Activated T-helper 2 cell treated with anti-CD3 and anti-CD28 coated beads, Interferon-gamma antibody, Interleukin-2, Interleukin-4, amounts not matched to agents 10 μg/mL and 5 μg/mL and 100 μg/mL, durations not matched to agents 14 hours and 24 hours and 36 hours (primary cell): Measurements from ENCODE around the gene CACNG1. TPM values are rescaled to one million over a fixed set of nuclear protein-coding genes. Genes with fewer than 3 reads are reported as not detected.

Experiments
- DNase-seq: peaks from one replicate; pipeline ENCODE4 v3.0.0; 2021; ENCODE audit warnings: low spot score
- H3K27ac Mint-ChIP-seq: one replicate; pipeline ENCODE4 v1.8.0; 2021; ENCODE audit warnings: mixed read lengths
- H3K27me3 Mint-ChIP-seq: one replicate; pipeline ENCODE4 v1.8.0; 2021; ENCODE audit warnings: low read depth, mixed read lengths
- H3K36me3 Mint-ChIP-seq: one replicate; pipeline ENCODE4 v1.8.0; 2021; ENCODE audit warnings: low read depth, mixed read lengths
- H3K4me1 Mint-ChIP-seq: one replicate; pipeline ENCODE4 v1.8.0; 2021; ENCODE audit warnings: low read depth, mixed read lengths
- H3K4me3 Mint-ChIP-seq: one replicate; pipeline ENCODE4 v1.8.0; 2021; ENCODE audit warnings: low read depth, mild to moderate bottlenecking, moderate library complexity, mixed read lengths
- H3K9me3 Mint-ChIP-seq: one replicate; pipeline ENCODE4 v1.8.0; 2021; ENCODE audit warnings: mixed read lengths
- intact Hi-C: fragments of 100-400 bp; cut with micrococcal nuclease; formaldehyde crosslinking; loops from one replicate; pipeline ENCODE4 v1.15.1; 2023
- total RNA-seq: library from RNA; stranded (reverse); gene quantifications from 2 replicates; pipeline ENCODE4 v1.2.3, GENCODE V29; 2022

The CACNG1 gene
- total RNA-seq, 1 donor from 2014 or later, result not detected

DNA sequence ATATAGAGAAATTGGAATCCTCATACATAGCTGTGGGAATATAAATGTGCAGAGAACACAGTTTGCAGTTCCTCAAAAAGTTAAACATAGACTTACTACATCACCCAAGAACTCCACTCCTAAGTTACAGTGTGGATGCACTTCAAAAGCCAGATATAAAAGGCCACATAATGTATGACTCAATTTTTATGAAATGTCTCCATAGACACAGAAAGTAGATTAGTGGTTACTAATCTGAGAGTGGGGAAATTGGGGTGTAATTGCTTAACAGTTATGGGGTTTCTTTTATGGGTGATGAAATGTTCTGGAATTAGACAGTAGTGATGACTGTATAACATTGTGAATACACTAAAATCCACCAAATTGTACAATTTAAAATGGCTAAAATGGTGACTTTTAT lies 60.9 kb downstream of the CACNG1 start:
- Mint-ChIP-seq H3K9me3 (no peaks in the 10 kb centered on the region), H3K27ac (no peak overlapping the region), H3K36me3 (peaks cover 70% of the 10 kb centered on the region), H3K4me1 (peaks cover 10% of the 10 kb centered on the region), H3K4me3 (no peak overlapping the region), H3K27me3 (no peaks in the 10 kb centered on the region)
- no peak for DNase-seq
- intact Hi-C loops, result no loop called here

Other genes with a start within 250 kb of the CACNG1 start
- not detected in 2 replicates for gene CACNG5, start 209.4 kb upstream of the CACNG1 start, total RNA-seq
- gene CACNG4, start 79.8 kb upstream of the CACNG1 start, total RNA-seq, result not detected in 2 replicates
- gene HELZ, start 200.6 kb downstream of the CACNG1 start, total RNA-seq, result 67.1 and 71.7 TPM in 2 replicates